Subcutaneous adipose tissue (tissue), 4 donors: ENCODE results near the gene HDDC3. TPM values are rescaled to one million over a fixed set of nuclear protein-coding genes. Genes with fewer than 3 reads are reported as not detected.

Source experiments
- CTCF ChIP-seq: fragments of 450-650 bp; IDR thresholded peaks from one replicate; pipeline ENCODE4 v1.5.1; 2016; ENCODE audit warnings: low read depth, mild to moderate bottlenecking, control low read depth, antibody characterized with exemption, moderate library complexity
- total RNA-seq, 4 donors: library from RNA; depleted of rRNA; stranded (reverse); fragments of >200 nt; gene quantifications; one replicate each; pipeline ENCODE4 v1.1.0, GENCODE V29; 2016

HDDC3 gene
- total RNA-seq, 4 donors from 2014 or later, result 15.6 to 42.4 (median 17.1) TPM

- TF ChIP-seq CTCF, result no peak
These were observed 36.7 kb downstream of the HDDC3 start for GRCh38 chr15:90895571-90896117.

GRCh38 chr15:90893175-90894090 lies 38.9 kb downstream of the HDDC3 start:
- no peak for TF ChIP-seq CTCF

- no peak for TF ChIP-seq CTCF
These were observed 39.7 kb downstream of the HDDC3 start for GRCh38 chr15:90892498-90893174.

GRCh38 chr15:90892023-90892422 lies 40.3 kb downstream of the HDDC3 start:
- no peak for TF ChIP-seq CTCF

GRCh38 chr15:90891346-90891949 lies 40.9 kb downstream of the HDDC3 start:
- TF ChIP-seq CTCF, result no peak

- TF ChIP-seq CTCF, result no peak
These were observed 41.5 kb downstream of the HDDC3 start for GRCh38 chr15:90890839-90891238.
